Endothelial cell (in vitro differentiated cells): ENCODE measurements around the gene SELENOP. TPM values are rescaled to one million over a fixed set of nuclear protein-coding genes. Genes with fewer than 3 reads are reported as not detected.

ENCODE experiments used
- DNase-seq: peaks from one replicate; pipeline ENCODE4 v3.0.0; 2021; ENCODE audit warnings: low spot score
- H3K27ac Mint-ChIP-seq: one replicate; pipeline ENCODE4 v1.8.0; 2021; ENCODE audit warnings: mixed read lengths, inconsistent platforms; ENCODE audit not compliant: unreplicated experiment
- H3K27me3 Mint-ChIP-seq: one replicate; pipeline ENCODE4 v1.8.0; 2021; ENCODE audit warnings: mild to moderate bottlenecking, moderate library complexity, mixed read lengths, inconsistent platforms; ENCODE audit not compliant: unreplicated experiment
- H3K36me3 Mint-ChIP-seq: one replicate; pipeline ENCODE4 v1.8.0; 2021; ENCODE audit warnings: mild to moderate bottlenecking, low read depth, mixed read lengths, inconsistent platforms; ENCODE audit not compliant: unreplicated experiment
- H3K4me1 Mint-ChIP-seq: one replicate; pipeline ENCODE4 v1.8.0; 2021; ENCODE audit warnings: mild to moderate bottlenecking, mixed read lengths, inconsistent platforms; ENCODE audit not compliant: unreplicated experiment
- H3K4me3 Mint-ChIP-seq: one replicate; pipeline ENCODE4 v1.8.0; 2021; ENCODE audit warnings: mild to moderate bottlenecking, mixed read lengths, inconsistent platforms; ENCODE audit not compliant: unreplicated experiment
- H3K9me3 Mint-ChIP-seq: one replicate; pipeline ENCODE4 v1.8.0; 2021; ENCODE audit warnings: mixed read lengths, inconsistent platforms; ENCODE audit not compliant: unreplicated experiment
- CTCF ChIP-seq: fragments of 200-600 bp; sonication (generic); IDR thresholded peaks from one replicate; pipeline ENCODE4 v1.5.0; 2021; ENCODE audit warnings: antibody characterized with exemption; ENCODE audit not compliant: unreplicated experiment
- total RNA-seq: library from RNA; stranded (reverse); fragmentation: NEBNext Ultra II Directional; extraction: Animal tissue kit (Norgen Biotek cat#: 25700); gene quantifications from one replicate; pipeline ENCODE4 v1.2.1, GENCODE V29; 2021; ENCODE audit not compliant: unreplicated experiment

Gene SELENOP
- total RNA-seq, 1 donor from 2014 or later = 68.9 TPM

- H3K4me3 Mint-ChIP-seq = no peak overlapping the region
- TF ChIP-seq CTCF = no peak
Measured at GRCh38 chr5:42798284-42799240, 13.1 kb downstream of the SELENOP start.

GRCh38 chr5:42791151-42791550, 20.5 kb downstream of the SELENOP start:
- no peaks in the 10 kb centered on the region for H3K4me1 Mint-ChIP-seq
- H3K4me3 Mint-ChIP-seq = no peak overlapping the region
- no peaks in the 10 kb centered on the region for H3K27me3 Mint-ChIP-seq
- DNase-seq = no peak
- H3K27ac Mint-ChIP-seq = no peak overlapping the region
- peaks cover 9% of the 10 kb centered on the region for H3K36me3 Mint-ChIP-seq
- TF ChIP-seq CTCF = no peak
- H3K9me3 Mint-ChIP-seq = no peaks in the 10 kb centered on the region

More at GRCh38 chr5:42798284-42799240, 13.1 kb downstream of the SELENOP start:
- DNase-seq = no peak
- Mint-ChIP-seq H3K27ac (no peak overlapping the region), H3K27me3 (no peaks in the 10 kb centered on the region), H3K9me3 (no peaks in the 10 kb centered on the region), H3K36me3 (no peaks in the 10 kb centered on the region), H3K4me1 (no peaks in the 10 kb centered on the region)

GRCh38 chr5:42787845-42788244, 23.8 kb downstream of the SELENOP start:
- no peak overlapping the region for H3K4me3 Mint-ChIP-seq
- no peaks in the 10 kb centered on the region for H3K9me3 Mint-ChIP-seq
- TF ChIP-seq CTCF = no peak

GRCh38 chr5:42787073-42787472, 24.6 kb downstream of the SELENOP start:
- no peaks in the 10 kb centered on the region for H3K27me3 Mint-ChIP-seq
- TF ChIP-seq CTCF = no peak
- peaks cover 13% of the 10 kb centered on the region for H3K36me3 Mint-ChIP-seq
- no peaks in the 10 kb centered on the region for H3K9me3 Mint-ChIP-seq
- DNase-seq = no peak
- H3K4me3 Mint-ChIP-seq = no peak overlapping the region
- H3K27ac Mint-ChIP-seq = no peak overlapping the region
- no peaks in the 10 kb centered on the region for H3K4me1 Mint-ChIP-seq

More at GRCh38 chr5:42787845-42788244, 23.8 kb downstream of the SELENOP start:
- H3K27me3 Mint-ChIP-seq = no peaks in the 10 kb centered on the region
- H3K27ac Mint-ChIP-seq = no peak overlapping the region
- H3K4me1 Mint-ChIP-seq = no peaks in the 10 kb centered on the region
- DNase-seq = no peak
- H3K36me3 Mint-ChIP-seq = peaks cover 13% of the 10 kb centered on the region

- no peak for TF ChIP-seq CTCF
- Mint-ChIP-seq H3K27ac (no peak overlapping the region), H3K4me3 (no peak overlapping the region), H3K9me3 (no peaks in the 10 kb centered on the region), H3K4me1 (peaks cover 2% of the 10 kb centered on the region), H3K36me3 (peaks cover 13% of the 10 kb centered on the region), H3K27me3 (no peaks in the 10 kb centered on the region)
- DNase-seq = no peak
Measured at GRCh38 chr5:42785756-42786155, 25.9 kb downstream of the SELENOP start.
